HG02798 (cell line): ENCODE measurements around the gene LRRC1.
"Not testable (repeated sequence)": the region's sequence is repeated elsewhere in the genome, so short reads cannot be mapped to it uniquely, and the experiment has no call there.

Experiments used
- ATAC-seq: cut with Tn5 transposase; IDR thresholded peaks from one replicate; pipeline ENCODE4 v1.9.1; 2021; ENCODE audit warnings: mild to moderate bottlenecking; ENCODE audit not compliant: unreplicated experiment, poor library complexity

LRRC1 gene

DNA sequence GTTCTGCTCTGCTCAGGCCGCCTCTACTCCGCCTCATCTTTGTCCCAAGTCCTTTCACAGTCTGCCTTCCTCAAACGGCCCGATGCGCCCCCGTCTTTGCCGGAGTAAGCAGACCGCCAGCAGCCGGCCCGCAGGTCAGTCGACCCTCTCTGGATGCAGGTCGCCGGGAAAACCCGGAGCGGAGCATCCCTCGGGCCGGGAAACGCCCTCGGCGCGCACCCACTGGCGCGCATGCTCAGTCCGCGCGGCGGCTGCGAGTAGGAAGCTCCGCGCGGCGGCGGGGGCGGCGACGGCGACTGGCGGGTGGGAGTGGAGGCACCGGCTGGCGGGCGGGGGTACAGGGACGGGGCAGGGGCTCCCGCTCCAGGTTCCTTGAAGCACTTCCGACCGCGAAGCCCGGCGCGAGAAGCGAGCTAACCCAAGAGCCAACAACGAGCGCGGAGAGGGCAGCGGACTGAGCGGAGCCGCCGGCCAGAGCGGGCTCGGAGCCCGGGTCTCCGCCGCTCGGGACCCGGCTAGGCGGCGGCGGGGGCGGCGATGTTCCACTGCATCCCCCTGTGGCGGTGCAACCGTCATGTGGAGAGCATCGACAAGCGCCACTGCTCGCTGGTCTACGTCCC, at the start of gene LRRC1:
Gene LRRC1 (plus strand): TSS at position 286 of the 620 bp plus-strand sequence. CDS start 252 bp downstream, at position 538.
- peak; percentile 74 for ATAC-seq

DNA sequence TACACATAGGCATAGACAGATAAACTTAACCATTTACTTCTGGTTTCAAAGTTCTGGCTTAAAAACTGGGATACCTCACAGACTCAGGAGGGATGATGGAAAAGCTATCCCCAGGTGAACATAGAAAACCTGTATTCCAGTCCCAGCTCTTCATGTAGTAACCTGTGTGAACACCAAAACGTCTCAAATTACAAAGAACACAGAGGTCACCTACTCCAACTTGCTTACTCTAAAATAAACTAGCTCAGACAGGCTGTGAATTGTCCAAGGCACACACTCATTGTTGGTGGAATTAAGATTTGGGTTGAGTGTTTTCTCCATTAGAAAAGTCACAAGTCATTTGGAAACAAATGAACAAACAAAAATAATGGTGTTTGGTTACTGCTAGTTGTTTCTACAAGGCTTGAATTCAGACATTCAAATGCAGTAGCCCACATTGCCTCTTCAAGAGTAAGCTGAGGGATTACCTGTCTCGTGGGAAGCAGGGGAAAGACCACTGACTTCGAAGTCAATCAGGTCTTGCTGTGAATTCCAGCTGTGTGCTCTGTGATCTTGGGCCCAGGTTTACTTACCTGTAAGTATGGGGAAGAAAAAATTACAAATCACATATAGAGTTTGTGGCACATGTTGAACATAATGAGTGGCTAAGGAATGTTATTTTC, 48.2 kb upstream of the LRRC1 start:
- no peak for ATAC-seq

DNA sequence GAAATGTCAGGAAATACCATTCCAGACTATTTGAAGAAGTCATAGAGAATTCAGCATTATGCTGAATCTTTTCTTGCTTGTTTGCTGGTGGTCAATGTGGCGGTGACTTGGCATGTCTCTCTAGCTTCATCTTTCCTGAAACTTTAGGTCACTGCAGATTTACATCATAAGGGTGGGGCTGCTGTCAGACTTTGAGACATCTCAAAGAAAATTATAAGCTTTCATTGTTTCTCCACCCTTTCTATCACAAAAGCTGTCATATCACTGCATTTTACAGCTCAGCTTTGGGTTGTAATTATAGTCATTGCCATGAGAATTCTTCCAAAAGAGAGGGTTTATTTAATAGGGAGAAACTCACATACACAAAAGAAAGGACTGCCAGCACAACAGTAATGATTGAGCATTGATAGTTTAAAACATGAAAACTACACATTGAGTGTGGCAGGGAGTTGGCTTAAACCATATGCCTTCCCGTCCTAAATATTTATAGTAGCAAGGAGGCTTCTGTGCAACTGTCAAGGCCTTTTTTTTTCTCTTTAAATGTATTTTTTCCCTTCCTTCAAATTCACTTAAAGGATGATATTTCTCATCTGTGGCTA, 44.7 kb upstream of the LRRC1 start:
- ATAC-seq, result no peak

DNA sequence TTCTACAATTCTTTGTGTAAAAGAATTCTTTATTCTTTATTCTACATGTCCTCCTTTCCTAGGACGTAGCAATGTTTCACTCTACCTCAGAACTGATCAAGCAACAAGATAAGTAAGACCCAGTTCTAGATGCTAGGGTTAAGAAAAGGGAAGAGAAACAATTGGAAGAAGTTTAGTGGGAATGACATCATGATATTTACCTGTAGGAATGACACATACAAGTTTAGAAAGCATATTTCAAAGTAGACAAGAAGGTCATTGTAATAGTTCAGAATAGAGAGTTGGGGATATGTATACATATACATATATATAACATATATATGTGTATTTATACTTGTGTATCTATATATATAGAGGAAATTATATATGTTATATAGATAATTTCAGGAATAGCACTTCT, 43.4 kb upstream of the LRRC1 start:
- no peak for ATAC-seq

DNA sequence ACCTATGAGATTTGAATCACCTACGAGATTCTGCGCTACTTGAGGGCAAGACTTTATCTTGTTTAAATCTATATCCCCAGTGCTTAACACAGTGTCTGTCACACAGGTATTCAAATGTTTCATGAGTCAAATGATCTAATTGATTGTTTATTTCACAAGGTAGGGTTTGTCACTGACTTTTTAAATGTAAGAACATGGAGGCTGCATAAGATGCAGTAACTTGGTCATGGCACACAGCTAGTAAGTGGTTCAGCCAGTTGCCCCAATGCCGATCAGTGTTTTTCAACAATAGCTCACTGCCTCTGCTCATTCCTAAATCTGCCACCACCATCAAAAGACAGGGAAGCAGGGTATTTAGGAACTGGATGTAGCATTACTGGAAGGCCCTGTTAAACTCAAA, 42.4 kb upstream of the LRRC1 start:
- ATAC-seq, result no peak

DNA sequence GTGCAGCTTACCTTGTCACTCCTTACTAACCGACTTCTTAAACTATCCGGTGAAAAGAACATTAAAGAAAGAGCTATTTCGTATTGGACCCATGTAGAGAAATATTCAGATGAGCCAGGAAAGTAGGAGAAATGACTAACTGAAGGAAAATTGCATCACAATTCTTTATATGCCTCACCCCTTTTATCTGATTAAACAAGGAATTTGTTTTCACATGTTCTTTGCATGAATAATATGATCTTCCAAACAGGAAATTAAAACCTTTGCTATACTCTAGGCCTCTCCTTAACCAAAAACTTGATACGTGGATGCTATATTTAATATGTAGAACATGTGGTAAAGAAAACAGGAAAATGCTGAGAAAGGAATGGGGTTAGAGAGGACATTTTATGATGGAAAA, 41.9 kb upstream of the LRRC1 start:
- ATAC-seq, result no peak

DNA sequence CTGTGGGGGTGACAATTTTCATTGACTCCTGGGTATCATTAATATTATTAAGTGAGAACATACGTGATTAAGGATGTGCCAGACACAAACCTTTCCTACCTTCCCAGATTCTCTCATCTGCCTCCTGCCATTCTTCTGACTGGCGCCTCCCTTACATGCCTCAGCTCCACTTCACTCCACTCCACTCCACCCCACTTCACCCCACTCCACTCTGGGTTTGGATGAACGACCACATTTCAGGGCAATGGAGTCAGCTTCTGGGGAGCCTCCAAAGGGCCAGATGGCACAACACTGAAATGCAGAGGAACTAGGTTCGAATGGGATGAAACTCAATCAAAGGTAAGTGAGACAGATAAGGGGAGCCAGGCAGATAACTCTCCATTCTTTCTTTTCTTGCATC, 40.5 kb upstream of the LRRC1 start:
- no peak for ATAC-seq

DNA sequence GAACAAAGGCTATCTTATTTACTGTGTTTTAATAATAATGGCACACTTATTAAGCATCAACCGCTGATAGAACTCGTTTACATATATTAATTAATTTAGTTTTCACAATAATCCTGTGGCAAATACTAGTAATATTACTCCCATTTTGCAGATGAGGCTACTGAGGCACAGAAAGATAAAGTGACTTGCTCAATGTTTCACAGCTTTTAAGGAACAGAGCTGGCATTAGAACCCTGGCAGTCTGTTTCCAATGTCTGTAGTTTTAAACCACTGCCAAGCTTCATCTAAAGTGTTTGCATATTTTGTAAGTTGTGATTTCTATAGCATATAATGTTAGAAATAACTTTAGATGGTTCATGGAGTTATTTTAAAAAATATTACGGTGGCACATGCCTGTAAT, 38.4 kb upstream of the LRRC1 start:
- no peak for ATAC-seq

DNA sequence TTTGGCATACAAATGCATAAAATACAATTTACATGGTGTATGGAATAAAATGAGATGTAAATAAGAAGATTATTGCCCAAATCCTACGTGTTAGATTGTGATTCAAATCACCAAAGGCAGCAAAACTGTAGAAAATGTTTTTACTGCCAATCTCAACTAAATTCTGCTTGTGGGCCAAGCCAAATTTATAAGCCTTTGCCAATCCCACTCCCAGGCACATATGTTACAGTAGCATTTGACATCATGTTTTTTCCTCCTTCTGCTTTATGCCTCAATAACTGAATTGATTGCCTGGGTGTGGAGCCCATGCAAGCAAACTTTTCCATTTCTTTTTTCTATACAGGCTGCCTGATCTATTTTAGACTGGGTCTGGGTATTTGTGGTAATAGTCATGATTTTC, 36.3 kb upstream of the LRRC1 start:
- no peak for ATAC-seq

DNA sequence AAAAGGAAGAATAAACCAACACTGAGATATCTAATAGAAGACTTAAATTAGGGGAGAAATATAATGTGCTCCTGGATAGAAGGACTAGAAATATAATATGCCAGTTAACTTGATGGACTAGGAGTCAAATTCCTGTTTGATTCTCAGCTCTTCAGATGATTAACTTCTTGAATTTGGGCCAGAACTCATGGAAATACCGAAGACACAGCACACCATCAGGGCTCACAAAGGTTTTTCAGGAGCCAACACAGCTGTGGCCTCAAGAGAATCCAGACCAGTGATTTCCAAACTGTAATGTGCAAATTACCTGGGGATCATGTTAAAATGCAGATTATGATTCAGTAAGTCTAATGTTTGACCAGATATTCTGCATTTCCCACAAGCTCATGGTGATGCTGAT, 33.8 kb upstream of the LRRC1 start:
- ATAC-seq, result no peak

DNA sequence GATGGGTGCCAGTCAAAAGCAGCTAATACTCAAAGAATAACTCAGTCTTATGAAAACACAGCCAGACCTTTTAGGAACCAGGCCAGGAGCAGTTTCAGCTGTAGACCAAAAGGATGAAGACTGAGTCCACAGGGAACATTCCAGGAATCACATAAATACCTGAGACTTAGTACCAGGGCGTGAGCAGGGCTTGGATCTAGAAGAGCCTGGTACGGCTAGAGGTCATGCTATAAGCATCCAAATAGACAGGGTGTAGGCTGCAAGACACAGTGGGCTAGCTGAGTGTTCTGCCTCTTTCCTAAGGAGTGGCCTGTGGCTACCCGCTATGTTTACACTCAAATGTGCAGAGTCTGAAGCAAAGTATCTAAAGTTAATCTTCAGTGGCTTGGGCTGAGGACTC, 29.5 kb upstream of the LRRC1 start:
- ATAC-seq, result no peak

DNA sequence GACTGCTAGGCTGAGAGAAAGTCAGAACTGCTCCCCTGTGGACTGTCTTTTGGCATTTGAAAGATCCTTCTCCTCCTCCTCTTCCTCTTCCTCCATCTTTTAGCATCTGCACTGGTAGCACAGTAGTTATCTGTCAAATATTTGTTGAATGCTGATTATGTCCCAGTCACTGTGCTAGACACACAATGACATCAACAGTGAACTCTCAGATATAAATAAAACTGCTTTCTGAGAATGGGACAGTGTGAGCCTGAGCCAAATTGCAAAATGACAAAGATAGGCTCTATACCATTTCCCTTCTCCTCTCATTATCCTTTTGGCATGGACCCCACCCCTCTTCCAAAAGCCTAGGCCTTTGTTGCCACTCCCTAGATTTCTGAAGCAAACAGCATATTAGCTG, 27.9 kb upstream of the LRRC1 start:
- ATAC-seq, result no peak

DNA sequence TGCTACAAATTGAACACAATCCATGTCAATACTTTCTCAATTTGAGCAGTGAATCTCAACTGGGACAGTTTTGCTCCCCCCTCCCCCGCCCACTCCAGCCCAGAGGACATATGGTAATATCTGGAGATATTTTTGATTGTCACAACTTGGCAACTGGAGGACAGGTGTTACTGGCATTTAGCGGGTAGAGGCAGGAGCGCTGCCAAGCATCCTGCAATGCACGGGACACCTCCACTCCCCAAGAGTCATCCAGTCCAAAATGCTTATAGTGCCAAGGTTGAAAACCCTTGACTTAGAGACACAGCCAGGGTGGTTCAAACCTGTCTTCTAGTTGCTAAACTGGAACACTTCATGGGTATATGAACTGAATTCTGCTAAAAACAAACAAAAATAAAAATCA, 26.9 kb upstream of the LRRC1 start:
- no peak for ATAC-seq

DNA sequence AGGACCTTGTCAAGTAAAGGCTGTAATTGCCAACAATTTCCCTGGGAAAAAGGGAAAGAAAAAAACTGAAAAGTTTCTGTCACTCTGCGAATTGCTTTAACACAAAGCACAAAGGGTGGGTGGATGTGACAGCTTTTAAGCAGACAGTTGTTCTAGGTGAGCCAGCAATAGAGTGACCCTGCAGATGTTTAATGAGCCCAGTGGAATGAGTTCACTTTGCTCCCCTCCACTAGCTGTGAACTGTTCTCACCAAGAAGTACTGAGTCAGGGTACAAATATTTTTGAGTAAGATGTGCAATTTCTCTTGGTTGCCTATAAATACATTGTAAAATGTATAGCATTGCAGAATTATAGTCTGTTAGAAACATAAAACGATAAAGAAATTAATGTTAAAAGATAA, 26.2 kb upstream of the LRRC1 start:
- no peak for ATAC-seq

DNA sequence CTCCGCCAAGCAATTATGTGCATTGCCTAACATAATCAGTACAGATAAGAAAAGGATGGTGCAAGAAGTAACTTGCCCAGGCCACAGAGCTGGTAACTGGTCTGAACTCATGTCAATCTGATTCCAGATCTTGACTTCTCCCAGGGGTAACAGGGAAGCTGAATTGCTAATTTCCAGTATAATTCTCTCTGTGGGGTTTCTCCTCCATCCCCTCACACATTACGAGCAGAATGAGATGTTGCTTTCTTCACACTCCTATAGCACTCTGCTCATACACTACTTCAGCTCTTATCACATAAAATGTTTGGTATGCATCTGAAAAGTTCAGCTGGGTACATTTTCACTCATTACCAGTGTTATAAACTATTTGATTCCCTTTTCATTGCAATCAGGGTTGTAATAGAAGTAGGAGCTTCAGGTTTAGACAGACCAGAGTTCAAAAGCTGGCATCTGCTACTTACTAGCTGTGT, 24.0 kb upstream of the LRRC1 start:
- no peak for ATAC-seq

DNA sequence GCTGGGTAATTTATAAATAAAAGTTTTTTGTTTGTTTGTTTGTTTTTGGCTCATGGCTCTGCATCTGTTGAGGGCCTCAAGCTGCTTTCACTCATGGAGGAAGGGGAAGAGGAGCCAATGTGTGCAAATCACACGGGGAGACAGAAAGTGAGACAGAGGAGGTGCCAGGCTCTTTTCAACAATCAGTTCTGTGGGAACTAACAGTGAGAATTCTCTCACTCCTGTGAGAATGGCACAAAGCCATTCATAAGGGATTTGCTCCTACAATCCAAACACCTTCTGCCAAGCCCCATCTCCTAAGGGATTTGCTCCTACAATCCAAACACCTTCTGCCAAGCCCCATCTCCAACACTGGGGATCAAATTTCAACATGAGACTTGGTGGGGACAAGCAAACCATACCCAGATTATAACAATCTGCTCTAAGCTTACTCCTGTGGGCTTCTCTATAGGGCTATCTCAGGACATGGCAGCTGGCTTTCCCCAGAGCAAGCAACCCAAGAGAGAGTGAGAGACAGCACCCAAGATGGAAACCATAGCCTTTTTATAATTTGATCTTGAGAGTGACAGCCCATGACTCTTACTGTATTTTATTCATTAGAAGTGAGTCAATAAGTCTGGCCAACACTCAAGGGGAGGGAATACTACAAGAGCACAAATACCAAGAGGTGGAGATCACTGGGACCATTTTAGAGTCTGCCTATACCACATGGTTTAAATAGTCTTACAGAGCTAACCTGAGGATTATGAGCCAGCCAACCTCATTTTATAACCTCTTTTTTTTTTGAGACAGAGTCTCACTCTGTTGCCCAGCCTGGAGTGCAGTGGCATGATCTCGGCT, 22.8 kb upstream of the LRRC1 start:
- no peak for ATAC-seq

DNA sequence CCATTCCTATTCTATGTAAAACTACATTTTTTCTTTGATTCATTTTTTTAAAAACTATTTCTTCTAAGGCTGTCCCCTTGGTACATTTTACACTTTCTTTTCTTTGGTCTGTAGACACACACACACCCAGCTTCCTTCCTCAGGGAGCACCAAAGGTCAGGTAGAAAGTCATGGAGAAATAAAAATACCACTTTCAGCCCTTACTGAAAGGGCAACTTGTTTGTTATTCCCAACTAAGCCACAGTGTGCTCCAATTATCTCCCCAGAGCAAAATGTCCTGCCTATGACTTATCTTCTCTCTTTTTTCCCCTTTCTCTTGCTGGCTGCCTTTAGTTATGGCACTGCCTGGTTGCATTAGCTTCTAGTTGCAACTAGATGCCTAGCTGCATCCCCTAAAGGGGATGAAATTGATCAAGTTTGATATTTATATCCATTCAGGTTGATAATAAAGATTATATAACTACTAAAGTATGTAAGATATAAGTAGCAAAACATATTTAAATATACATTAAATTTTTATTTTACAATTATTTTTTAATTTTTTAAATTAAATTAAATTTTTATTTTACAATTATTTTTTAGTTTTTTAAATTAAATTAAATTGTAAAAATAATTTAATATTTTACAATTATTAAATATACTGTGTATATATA, 21.6 kb upstream of the LRRC1 start:
- ATAC-seq, result no peak

DNA sequence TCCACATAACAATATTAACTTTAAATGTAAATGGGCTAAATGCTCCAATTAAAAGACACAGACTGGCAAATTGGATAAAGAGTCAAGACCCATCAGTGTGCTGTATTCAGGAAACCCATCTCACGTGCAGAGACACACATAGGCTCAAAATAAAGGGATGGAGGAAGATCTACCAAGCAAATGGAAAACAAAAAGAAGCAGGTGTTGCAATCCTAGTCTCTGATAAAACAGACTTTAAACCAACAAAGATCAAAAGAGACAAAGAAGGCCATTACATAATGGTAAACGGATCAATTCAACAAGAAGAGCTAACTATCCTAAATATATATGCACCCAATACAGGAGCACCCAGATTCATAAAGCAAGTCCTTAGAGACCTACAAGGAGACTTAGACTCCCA, 18.7 kb upstream of the LRRC1 start:
- ATAC-seq, result not testable (repeated sequence)

DNA sequence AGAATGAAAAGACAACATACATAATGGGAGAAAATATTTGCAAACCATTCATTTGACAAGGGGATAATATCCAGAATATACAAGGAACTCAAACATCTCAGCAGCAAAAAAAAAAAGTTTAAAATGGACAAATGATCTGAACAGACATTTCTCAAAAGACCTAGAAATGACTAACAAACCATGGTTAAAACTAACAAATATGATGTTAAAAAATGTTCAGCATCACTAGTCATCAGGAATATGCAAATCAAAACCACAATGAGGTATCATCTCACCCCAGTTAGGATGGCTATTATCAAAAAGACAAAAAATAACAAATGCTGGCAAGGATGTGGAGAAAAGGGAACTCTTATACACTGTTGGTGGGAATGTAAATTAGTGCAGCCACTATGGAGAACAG, 9.8 kb upstream of the LRRC1 start:
- not testable (repeated sequence) for ATAC-seq

DNA sequence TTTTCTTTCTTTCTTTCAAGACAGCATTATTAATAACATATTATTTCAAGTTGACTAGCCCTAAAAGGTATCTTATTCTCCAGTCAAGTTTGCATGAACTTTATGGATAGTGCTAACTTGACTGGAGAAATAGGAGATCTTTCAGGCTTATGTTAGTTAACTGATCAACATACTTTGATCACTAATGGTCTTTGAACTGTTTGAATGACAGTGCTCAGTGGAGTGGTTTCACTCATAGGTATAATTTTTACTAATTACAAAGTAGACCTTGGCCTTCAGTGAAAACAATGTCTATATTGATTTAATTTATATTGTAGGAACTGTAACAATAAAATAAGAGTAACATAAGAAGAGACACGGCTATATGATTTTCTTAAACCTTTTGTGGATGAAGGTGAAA, 8.0 kb upstream of the LRRC1 start:
- no peak for ATAC-seq

DNA sequence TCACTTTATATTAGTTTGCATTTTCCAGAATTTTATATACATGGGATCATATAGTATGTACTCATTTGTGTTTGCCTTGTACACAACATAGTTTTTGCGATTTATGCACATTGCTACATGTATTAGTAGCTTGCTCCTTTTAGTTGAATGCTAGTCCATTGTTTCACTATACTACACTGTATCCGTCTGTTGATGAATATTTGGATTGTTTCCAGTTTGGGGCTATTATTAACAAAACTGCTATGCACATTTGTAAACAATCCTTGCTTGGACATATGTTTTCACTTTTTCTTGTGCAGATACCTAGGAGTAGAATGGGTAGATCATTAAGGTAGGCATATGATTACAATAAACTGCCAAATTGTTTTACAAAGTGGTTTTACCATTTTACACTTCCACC, 3.9 kb upstream of the LRRC1 start:
- ATAC-seq, result no peak
